Erythroblast (primary cell): ENCODE measurements around the gene ARMC6.

Experiments used
- GATA1 ChIP-seq: IDR thresholded peaks from 2 replicates; pipeline ENCODE4 v1.6.1; 2011; ENCODE audit warnings: low read depth, mild to moderate bottlenecking, control low read depth, low read length, moderate library complexity
- POLR2A ChIP-seq: IDR thresholded peaks from 2 replicates; pipeline ENCODE4 v1.6.1; 2011; ENCODE audit warnings: mild to moderate bottlenecking, low read length

DNA sequence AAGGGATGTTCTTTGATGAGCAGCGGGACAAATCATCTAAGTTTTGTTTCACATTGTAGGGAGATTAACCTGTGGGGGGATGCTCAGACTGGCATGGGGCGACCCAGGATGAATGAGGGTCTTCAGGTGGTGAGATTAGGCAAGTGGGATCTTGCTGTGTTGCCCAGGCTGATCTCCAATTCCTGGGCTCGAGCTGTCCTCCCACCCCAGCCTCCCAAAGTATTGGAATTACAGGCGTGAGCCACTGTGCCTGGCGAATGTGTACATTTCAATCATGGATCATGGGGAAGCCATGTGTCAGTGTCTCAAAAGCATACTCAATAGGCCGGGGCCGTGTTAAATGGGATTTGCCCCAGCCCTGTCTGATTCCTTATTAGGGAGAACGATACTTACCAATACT, 38.5 kb downstream of the ARMC6 start:
- TF ChIP-seq POLR2A: no peak
- no peak for TF ChIP-seq GATA1
